Natural killer cell (primary cell): ENCODE measurements around the gene MYCN. TPM values are rescaled to one million over a fixed set of nuclear protein-coding genes. Genes with fewer than 3 reads are reported as not detected.

Source experiments
- ATAC-seq, 3 donors: fragments of 150-1000 bp in 2 of 3; fragments of 200-7000 bp in 1 of 3; cut with Tn5 transposase; 1 replicate in 1 of 3; 2 replicates in 2 of 3; pipeline ENCODE4 v1.10.0; 2021; ENCODE audit warnings: mild to moderate bottlenecking in 2 of 3, moderate library complexity in 2 of 3
- DNase-seq, 2 donors: peaks; one replicate each; pipeline versions ENCODE4 v3.0.0 to v3.0.0-alpha.2; 2013 to 2021; ENCODE audit warnings: mixed read lengths in 1 of 2
- H3K27ac ChIP-seq: one replicate; pipeline ENCODE4 v1.5.1; 2013; ENCODE audit warnings: mild to moderate bottlenecking, low read length
- H3K27me3 ChIP-seq: one replicate; pipeline ENCODE4 v1.6.1; 2013; ENCODE audit warnings: low read length; ENCODE audit not compliant: control insufficient read depth, insufficient read depth
- H3K36me3 ChIP-seq: one replicate; pipeline ENCODE4 v1.6.1; 2013; ENCODE audit warnings: low read length; ENCODE audit not compliant: control insufficient read depth, insufficient read depth
- H3K4me1 ChIP-seq: one replicate; pipeline ENCODE4 v1.6.1; 2013; ENCODE audit warnings: low read length; ENCODE audit not compliant: control insufficient read depth, insufficient read depth
- H3K4me3 ChIP-seq: one replicate; pipeline ENCODE4 v1.5.1; 2013; ENCODE audit warnings: low read length
- H3K9me3 ChIP-seq: one replicate; pipeline ENCODE4 v1.6.1; 2013; ENCODE audit warnings: low read length; ENCODE audit not compliant: control insufficient read depth, insufficient read depth
- H3K27ac Mint-ChIP-seq, 2 donors: one replicate each; pipeline ENCODE4 v1.8.0; 2022; ENCODE audit warnings: mild to moderate bottlenecking in 2 of 2, mixed read lengths in 2 of 2, moderate library complexity in 1 of 2
- H3K27me3 Mint-ChIP-seq, 2 donors: one replicate each; pipeline ENCODE4 v1.8.0; 2022; ENCODE audit warnings: low read depth in 2 of 2, mixed read lengths in 2 of 2
- H3K36me3 Mint-ChIP-seq: one replicate; pipeline ENCODE4 v1.8.0; 2022; ENCODE audit warnings: mixed read lengths
- H3K4me1 Mint-ChIP-seq, 2 donors: one replicate each; pipeline ENCODE4 v1.8.0; 2022; ENCODE audit warnings: mixed read lengths in 2 of 2
- H3K4me3 Mint-ChIP-seq: one replicate; pipeline ENCODE4 v1.8.0; 2022; ENCODE audit warnings: mild to moderate bottlenecking, moderate library complexity, mixed read lengths
- H3K9me3 Mint-ChIP-seq, 2 donors: one replicate each; pipeline ENCODE4 v1.8.0; 2022; ENCODE audit warnings: mixed read lengths in 2 of 2
- whole genome bisulfite sequencing: methylation state at CpG from one replicate; pipeline ENCODE4 v1.1.7; 2013; ENCODE audit warnings: missing lambda C conversion rate; ENCODE audit not compliant: insufficient coverage; 5-methylcytosine and 5-hydroxymethylcytosine counted together
- intact Hi-C: fragments of 100-400 bp; cut with micrococcal nuclease; formaldehyde crosslinking; loops from one replicate; pipeline ENCODE4 v1.14.2; 2022
- total RNA-seq, 4 donors: library from RNA; stranded (reverse); fragments of 120-200 nt in 1 of 4; gene quantifications; one replicate each; pipeline versions ENCODE4 v1.2.3 to v1.2.4, GENCODE V29; 2013 to 2022
- TF ChIP-seq, protein P1 (sequence below): fragments of 200-600 bp; IDR thresholded peaks from one replicate; pipeline ENCODE4 v1.8.0; 2022; ENCODE audit warnings: antibody characterized with exemption

Gene MYCN
- total RNA-seq, 3 donors from 2014 or later (not counting 1 experiment from before 2014, with no cell fraction given): 0.18 TPM; not detected in 2

DNA sequence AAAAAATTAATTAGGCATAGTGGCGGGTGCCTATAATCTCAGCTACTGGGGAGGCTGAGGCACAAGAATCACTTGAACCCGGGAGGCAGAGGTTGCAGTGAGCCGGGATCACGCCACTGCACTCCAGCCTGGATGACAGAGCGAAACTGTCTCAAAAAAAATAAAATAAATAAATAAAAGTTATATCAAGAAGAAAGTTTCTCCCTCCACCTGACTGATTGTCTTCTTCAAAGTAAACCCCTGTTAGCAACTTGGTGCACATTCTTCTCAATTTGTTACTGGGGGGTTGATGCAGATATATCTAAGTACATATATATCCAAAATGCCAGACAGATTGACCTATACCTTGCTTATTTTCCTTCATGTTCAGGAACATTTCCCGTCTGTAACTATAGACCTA, 5.2 kb upstream of the MYCN start:
- H3K27ac ChIP-seq: no peak overlapping the region
- H3K4me3 ChIP-seq: no peak overlapping the region
- intact Hi-C loops: no loop called here
- DNase-seq (no peak), ATAC-seq (no peak)
- Mint-ChIP-seq H3K27ac (no peak overlapping the region), H3K27me3 (peaks cover 26 to 34% of the 10 kb centered on the region in 2 donors), H3K9me3 (no peaks in the 10 kb centered on the region), H3K4me3 (no peak overlapping the region), H3K36me3 (no peaks in the 10 kb centered on the region), H3K4me1 (no peaks in the 10 kb centered on the region)
- H3K4me1 ChIP-seq: peaks cover 9% of the 10 kb centered on the region
- H3K36me3 ChIP-seq: no peaks in the 10 kb centered on the region
- peaks cover 12% of the 10 kb centered on the region for H3K27me3 ChIP-seq
- 80% methylated on average over 2 of the region's 6 CpGs for WGBS
- H3K9me3 ChIP-seq: no peaks in the 10 kb centered on the region
- TF ChIP-seq, protein P1, sequence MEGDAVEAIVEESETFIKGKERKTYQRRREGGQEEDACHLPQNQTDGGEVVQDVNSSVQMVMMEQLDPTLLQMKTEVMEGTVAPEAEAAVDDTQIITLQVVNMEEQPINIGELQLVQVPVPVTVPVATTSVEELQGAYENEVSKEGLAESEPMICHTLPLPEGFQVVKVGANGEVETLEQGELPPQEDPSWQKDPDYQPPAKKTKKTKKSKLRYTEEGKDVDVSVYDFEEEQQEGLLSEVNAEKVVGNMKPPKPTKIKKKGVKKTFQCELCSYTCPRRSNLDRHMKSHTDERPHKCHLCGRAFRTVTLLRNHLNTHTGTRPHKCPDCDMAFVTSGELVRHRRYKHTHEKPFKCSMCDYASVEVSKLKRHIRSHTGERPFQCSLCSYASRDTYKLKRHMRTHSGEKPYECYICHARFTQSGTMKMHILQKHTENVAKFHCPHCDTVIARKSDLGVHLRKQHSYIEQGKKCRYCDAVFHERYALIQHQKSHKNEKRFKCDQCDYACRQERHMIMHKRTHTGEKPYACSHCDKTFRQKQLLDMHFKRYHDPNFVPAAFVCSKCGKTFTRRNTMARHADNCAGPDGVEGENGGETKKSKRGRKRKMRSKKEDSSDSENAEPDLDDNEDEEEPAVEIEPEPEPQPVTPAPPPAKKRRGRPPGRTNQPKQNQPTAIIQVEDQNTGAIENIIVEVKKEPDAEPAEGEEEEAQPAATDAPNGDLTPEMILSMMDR: no peak

GRCh38 chr2:15935675-15936074, 4.7 kb upstream of the MYCN start:
- ATAC-seq: no peak
- H3K9me3 Mint-ChIP-seq: no peaks in the 10 kb centered on the region
- peaks cover 0 to 1% of the 10 kb centered on the region in 2 donors for H3K4me1 Mint-ChIP-seq
- WGBS: 80% methylated on average over 2 of the region's 4 CpGs
- TF ChIP-seq, protein P1: no peak
- peaks cover 29 to 35% of the 10 kb centered on the region in 2 donors for H3K27me3 Mint-ChIP-seq
- H3K4me3 ChIP-seq: no peak overlapping the region
- H3K9me3 ChIP-seq: no peaks in the 10 kb centered on the region
- no peaks in the 10 kb centered on the region for H3K36me3 ChIP-seq
- H3K27ac ChIP-seq: no peak overlapping the region
- no peak for DNase-seq
- peaks cover 14% of the 10 kb centered on the region for H3K4me1 ChIP-seq
- H3K4me3 Mint-ChIP-seq: no peak overlapping the region
- H3K27me3 ChIP-seq: peaks cover 12% of the 10 kb centered on the region
- intact Hi-C loops: no loop called here
- H3K36me3 Mint-ChIP-seq: no peaks in the 10 kb centered on the region
- no peak overlapping the region for H3K27ac Mint-ChIP-seq

- DNase-seq: no peak
- Histone ChIP-seq H3K27me3 (peaks cover 16% of the 10 kb centered on the region), H3K9me3 (no peaks in the 10 kb centered on the region), H3K4me3 (no peak overlapping the region), H3K4me1 (peaks cover 21% of the 10 kb centered on the region), H3K27ac (no peak overlapping the region), H3K36me3 (no peaks in the 10 kb centered on the region)
- intact Hi-C loops: no loop called here
- Mint-ChIP-seq H3K9me3 (no peaks in the 10 kb centered on the region), H3K4me3 (no peak overlapping the region), H3K27ac (no peak overlapping the region), H3K27me3 (peaks cover 32 to 42% of the 10 kb centered on the region in 2 donors), H3K4me1 (peaks cover 7% of the 10 kb centered on the region in 2 donors), H3K36me3 (no peaks in the 10 kb centered on the region)
- TF ChIP-seq, protein P1: no peak
- 91% methylated on average over 5 of the region's 5 CpGs for WGBS
- ATAC-seq: no peak
These were observed 3.9 kb upstream of the MYCN start for GRCh38 chr2:15936277-15937104.
